BE2C (cell line): ENCODE measurements around the gene ARID3C.

Source experiments
- DNase-seq: peaks from one replicate; pipeline ENCODE4 v3.0.0-alpha.2; 2020
- H3K27me3 ChIP-seq: fragments of 250-450 bp; sonication (Bioruptor Pico); 2 replicates; pipeline ENCODE4 v1.5.1; 2020; ENCODE audit warnings: mild to moderate bottlenecking
- H3K36me3 ChIP-seq: fragments of 250-450 bp; sonication (Bioruptor Pico); 2 replicates; pipeline ENCODE4 v1.5.1; 2020; ENCODE audit warnings: mild to moderate bottlenecking
- H3K4me1 ChIP-seq: fragments of 250-450 bp; sonication (Bioruptor Pico); 2 replicates; pipeline ENCODE4 v1.5.1; 2020
- H3K4me3 ChIP-seq: 2 replicates; pipeline ENCODE4 v1.5.1; 2011; ENCODE audit warnings: low read depth, low read length
- H3K9me3 ChIP-seq: fragments of 250-450 bp; sonication (Bioruptor Pico); 2 replicates; pipeline ENCODE4 v1.5.1; 2020
- TF ChIP-seq, protein P1 (sequence below): IDR thresholded peaks from 2 replicates; pipeline ENCODE4 v1.5.1; 2012; ENCODE audit warnings: mild to moderate bottlenecking, low read depth, low read length

The ARID3C gene

DNA sequence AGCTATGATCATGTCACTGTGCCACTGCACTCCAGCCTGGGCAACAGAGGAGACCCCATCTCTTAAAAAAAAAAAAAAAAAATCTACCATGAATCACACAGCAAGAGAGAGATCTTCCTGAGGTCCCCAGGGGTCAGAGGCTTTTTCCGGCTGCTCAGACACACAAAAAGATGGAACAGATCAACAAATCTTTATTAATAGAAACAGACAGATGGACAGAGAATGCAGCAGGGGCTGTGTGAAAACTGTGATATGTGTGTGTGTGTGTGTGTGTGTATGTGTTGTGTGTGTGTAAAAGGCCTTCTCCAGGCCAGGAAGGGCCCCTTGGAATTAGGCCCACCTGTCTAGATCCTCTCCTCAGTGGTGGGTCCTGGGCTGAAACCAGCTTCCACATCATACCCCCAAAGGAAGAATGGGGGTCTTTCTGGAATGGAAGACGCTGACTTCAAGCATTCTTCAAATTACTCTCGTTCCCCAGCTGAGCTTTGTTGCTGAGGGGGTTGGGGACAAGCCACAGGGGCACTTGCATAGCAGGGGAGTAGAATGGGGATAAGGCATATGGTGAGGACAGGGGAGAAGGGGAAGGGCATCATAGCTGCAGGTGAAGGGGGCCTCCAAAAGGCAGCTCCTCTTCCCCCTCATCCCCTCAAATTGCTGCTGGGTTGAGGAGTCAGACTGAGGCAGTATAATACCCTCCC is 5.8 kb upstream of the ARID3C start:
- H3K27me3 ChIP-seq, result peaks cover 9% of the 10 kb centered on the region
- no peak overlapping the region for H3K4me3 ChIP-seq
- TF ChIP-seq, protein P1, sequence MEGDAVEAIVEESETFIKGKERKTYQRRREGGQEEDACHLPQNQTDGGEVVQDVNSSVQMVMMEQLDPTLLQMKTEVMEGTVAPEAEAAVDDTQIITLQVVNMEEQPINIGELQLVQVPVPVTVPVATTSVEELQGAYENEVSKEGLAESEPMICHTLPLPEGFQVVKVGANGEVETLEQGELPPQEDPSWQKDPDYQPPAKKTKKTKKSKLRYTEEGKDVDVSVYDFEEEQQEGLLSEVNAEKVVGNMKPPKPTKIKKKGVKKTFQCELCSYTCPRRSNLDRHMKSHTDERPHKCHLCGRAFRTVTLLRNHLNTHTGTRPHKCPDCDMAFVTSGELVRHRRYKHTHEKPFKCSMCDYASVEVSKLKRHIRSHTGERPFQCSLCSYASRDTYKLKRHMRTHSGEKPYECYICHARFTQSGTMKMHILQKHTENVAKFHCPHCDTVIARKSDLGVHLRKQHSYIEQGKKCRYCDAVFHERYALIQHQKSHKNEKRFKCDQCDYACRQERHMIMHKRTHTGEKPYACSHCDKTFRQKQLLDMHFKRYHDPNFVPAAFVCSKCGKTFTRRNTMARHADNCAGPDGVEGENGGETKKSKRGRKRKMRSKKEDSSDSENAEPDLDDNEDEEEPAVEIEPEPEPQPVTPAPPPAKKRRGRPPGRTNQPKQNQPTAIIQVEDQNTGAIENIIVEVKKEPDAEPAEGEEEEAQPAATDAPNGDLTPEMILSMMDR, result no peak
- no peaks in the 10 kb centered on the region for H3K9me3 ChIP-seq
- H3K36me3 ChIP-seq, result peaks cover 10% of the 10 kb centered on the region
- DNase-seq, result no peak
- H3K4me1 ChIP-seq, result peaks cover 5% of the 10 kb centered on the region

DNA sequence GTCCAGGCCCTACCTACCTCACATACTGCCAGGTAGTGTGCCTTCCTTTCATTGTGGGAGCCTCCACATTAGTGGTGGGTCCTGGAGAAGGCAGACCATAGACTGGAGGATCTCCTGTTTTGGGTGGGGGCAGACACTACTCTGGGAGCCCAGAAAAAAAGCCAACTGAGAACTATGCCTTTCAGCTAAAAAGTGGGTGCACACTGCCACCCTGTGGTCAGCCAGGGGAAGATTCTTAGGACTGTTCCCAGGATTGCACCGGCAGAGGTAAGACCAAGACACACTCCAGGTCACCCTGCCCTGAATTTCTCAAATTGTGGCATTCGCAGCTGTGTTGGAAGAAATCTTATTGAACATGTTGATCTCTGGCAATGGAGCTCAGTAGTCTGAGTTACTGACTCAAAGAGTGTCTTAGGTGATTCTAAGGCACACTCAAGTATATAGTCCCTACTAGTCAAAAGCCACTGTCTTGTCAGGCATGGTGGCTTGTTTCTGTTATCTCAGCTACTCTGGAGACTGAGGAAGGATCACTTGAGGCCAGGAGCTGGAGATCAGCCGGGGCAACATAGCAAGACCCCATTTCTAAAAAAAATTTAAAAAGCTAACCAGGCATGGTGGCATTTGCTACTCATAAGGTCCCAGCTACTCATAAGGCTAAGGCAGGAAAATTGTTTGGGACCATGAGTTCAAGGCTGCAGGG is 5.1 kb upstream of the ARID3C start:
- Histone ChIP-seq H3K4me3 (no peak overlapping the region), H3K9me3 (no peaks in the 10 kb centered on the region), H3K4me1 (peaks cover 5% of the 10 kb centered on the region), H3K36me3 (peaks cover 10% of the 10 kb centered on the region), H3K27me3 (peaks cover 16% of the 10 kb centered on the region)
- TF ChIP-seq, protein P1, result peak; percentile 89
- peak; percentile 76 for DNase-seq

DNA sequence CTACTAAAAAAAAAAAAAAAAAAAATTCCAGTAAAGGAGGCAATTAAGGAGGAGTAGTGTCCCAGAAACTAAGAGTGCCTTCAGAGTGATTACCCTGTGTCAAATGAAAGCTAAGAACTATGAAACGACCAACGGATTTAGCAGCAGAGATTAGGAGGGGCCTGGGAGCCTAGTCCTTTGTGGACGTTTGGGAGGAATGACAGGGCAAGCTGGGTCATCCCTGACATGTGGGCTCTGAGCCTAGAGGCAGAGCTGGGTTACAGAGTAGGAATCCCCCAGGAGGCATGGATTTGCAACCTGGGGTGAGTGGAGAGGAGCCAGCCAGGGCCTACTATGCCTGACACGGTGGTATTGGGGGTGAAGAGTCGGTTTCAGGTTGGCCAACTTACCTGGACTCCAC is 4.3 kb upstream of the ARID3C start:
- TF ChIP-seq, protein P1, result no peak

DNA sequence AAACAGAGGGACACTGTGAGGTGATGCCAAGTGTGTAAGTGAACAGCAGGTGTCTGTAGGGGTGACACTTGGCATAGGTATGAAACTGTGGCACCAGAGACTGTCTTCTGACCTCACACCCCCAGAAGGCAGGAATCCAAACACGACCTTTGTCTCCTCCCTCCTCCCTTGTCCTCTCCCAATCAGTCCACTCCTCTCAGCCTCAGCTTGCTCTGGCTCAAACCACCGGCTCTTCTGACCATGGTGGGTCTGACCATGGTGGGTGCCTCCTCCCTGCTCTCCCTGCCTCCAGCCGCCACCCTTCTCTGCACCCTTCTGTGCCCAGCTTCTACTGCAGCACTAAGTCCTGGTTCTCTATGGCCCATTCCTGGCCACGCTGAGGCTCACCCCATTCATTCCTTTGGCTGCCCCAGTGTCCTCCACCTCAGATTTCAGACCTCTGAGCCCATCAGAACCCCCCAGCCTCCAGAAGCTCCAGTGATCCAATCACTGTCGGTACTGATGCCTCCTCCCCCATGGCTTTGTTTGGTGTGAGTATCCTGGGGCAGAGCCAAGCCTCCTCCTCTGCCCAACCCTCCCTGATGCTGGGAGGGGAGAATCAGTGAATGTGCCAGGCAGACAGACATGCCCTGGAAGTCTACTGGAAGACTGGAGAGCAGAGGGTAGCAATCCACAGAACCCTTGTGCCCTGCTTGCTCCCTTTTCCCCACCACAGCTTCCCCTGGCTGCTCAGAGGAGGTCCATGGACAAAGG is 1.7 kb upstream of the ARID3C start:
- Histone ChIP-seq H3K27me3 (peaks cover 45% of the 10 kb centered on the region), H3K4me3 (no peak overlapping the region)

More for the DNA sequence above, 4.3 kb upstream of the ARID3C start:
- Histone ChIP-seq H3K4me3 (no peak overlapping the region), H3K4me1 (peaks cover 3% of the 10 kb centered on the region), H3K9me3 (no peaks in the 10 kb centered on the region), H3K27me3 (peaks cover 25% of the 10 kb centered on the region), H3K36me3 (peaks cover 10% of the 10 kb centered on the region)
- DNase-seq, result no peak

DNA sequence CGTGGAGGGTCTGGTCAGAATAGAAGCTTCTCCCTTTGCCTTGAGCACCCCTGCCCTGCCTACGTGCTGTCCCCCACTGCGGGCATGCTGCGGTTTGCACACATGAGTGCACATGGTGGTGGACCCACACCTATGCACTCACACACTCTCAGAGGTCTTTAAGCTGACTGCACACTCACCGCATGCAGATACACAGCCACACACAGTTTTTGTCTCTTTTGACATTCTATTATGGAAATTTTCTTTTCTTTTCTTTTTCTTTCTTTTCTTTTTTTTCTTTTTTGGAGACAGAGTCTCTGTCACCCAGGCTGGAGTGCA is 584 bp upstream of the ARID3C start:
- H3K36me3 ChIP-seq, result no peaks in the 10 kb centered on the region
- no peak for DNase-seq
- TF ChIP-seq, protein P1, result no peak
- no peak overlapping the region for H3K4me3 ChIP-seq
- H3K9me3 ChIP-seq, result no peaks in the 10 kb centered on the region
- peaks cover 45% of the 10 kb centered on the region for H3K27me3 ChIP-seq
- H3K4me1 ChIP-seq, result no peaks in the 10 kb centered on the region; the same call in 1 of the 2 replicates

More for the DNA sequence above, 1.7 kb upstream of the ARID3C start:
- H3K36me3 ChIP-seq, result peaks cover 7% of the 10 kb centered on the region
- no peaks in the 10 kb centered on the region for H3K9me3 ChIP-seq
- no peaks in the 10 kb centered on the region; the same call in 1 of the 2 replicates for H3K4me1 ChIP-seq
- DNase-seq, result no peak
- TF ChIP-seq, protein P1, result no peak
